Measurements from ENCODE around the gene DDX51. TPM values are rescaled to one million over a fixed set of nuclear protein-coding genes. Genes with fewer than 3 reads are reported as not detected.
"Not testable (repeated sequence)": the region's sequence is repeated elsewhere in the genome, so short reads cannot be mapped to it uniquely, and the experiment has no call there.

DDX51 gene
- total RNA-seq, 3 donors from 2014 or later (not counting 1 experiment from before 2014, with no cell fraction given) = 39.5 to 55.9 (median 54.2) TPM

DNA sequence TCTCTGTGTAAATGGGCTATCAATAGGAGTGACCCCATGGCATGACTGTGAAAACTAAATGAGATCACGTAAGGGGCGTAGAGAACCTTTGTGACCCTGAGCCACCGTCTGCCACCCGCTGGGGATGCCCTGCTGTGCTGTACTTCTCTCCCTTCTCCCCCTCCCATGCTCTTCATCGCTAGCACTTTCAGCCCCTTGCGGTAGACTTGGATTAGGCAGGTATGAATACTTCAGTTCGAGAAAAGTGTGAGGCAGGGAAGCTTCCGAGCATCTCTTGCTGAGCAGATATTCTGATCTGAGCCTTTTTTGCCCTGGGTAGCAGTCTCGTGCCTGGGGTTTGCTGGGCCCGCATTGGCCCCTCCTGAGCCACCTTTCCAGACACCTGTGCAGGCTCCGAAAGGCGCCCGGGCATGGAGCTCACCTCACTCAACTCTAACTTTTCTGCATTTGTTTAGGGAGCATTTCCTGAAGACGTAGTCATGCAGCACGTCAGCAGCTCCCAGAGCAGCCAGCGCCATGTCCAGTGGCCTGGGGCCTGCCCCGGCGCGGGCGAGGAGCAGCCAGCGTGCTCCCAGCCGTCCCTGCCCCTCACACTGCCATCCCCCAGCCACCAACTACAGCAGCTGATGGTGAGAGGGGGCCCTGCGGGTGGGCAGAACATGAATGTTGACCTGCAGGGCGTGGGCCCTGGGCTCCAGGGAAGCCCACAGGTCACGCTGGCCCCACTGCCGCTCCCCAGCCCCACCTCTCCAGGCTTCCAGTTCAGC, 40.4 kb downstream of the DDX51 start:
- H3K4me1 Mint-ChIP-seq = no peaks in the 10 kb centered on the region

DNA sequence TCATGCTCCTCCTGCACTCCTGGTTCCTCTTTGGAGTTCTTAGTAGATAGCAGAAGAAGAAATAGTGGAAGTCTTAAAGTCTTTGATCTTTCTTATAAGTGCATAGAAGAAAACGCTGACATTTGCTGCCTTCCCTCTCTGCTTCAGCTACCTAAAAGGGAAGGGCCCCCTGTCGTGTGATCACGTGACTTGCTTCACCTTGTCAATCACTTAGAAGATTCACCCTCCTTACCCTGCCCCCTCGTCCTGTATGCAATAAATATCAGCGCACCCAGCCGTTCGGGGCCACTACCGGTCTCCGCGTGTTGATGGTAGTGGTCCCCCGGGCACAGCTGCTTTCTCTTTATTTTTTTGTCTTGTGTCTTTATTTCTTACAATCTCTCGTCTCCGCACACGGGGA, 41.0 kb downstream of the DDX51 start:
- H3K4me1 ChIP-seq (ENCODE audit: control insufficient read depth, insufficient read depth, low read length); H3K27me3 Mint-ChIP-seq (ENCODE audit: low read depth in 2 of 2); ATAC-seq; H3K9me3 Mint-ChIP-seq; H3K4me3 Mint-ChIP-seq; DNase-seq; H3K4me3 ChIP-seq (ENCODE audit: low read length); H3K4me1 Mint-ChIP-seq; H3K36me3 Mint-ChIP-seq; H3K9me3 ChIP-seq (ENCODE audit: control insufficient read depth, insufficient read depth, low read length); H3K36me3 ChIP-seq (ENCODE audit: control insufficient read depth, insufficient read depth, low read length); H3K27ac ChIP-seq (ENCODE audit: low read length); H3K27ac Mint-ChIP-seq; intact Hi-C loops (cut with micrococcal nuclease); H3K27me3 ChIP-seq (ENCODE audit: control insufficient read depth, insufficient read depth, low read length): not testable (repeated sequence)
- 90% methylated on average over 14 of the region's 14 CpGs for WGBS (ENCODE audit: insufficient coverage)

More for the DNA sequence above, 40.4 kb downstream of the DDX51 start:
- ATAC-seq (no peak), DNase-seq (no peak)
- Histone ChIP-seq H3K4me3 (ENCODE audit: low read length) (no peak overlapping the region), H3K4me1 (ENCODE audit: control insufficient read depth, insufficient read depth, low read length) (no peaks in the 10 kb centered on the region), H3K9me3 (ENCODE audit: control insufficient read depth, insufficient read depth, low read length) (no peaks in the 10 kb centered on the region), H3K27ac (ENCODE audit: low read length) (no peak overlapping the region), H3K27me3 (ENCODE audit: control insufficient read depth, insufficient read depth, low read length) (no peaks in the 10 kb centered on the region), H3K36me3 (ENCODE audit: control insufficient read depth, insufficient read depth, low read length) (peaks cover 9% of the 10 kb centered on the region)
- TF ChIP-seq, protein P1, sequence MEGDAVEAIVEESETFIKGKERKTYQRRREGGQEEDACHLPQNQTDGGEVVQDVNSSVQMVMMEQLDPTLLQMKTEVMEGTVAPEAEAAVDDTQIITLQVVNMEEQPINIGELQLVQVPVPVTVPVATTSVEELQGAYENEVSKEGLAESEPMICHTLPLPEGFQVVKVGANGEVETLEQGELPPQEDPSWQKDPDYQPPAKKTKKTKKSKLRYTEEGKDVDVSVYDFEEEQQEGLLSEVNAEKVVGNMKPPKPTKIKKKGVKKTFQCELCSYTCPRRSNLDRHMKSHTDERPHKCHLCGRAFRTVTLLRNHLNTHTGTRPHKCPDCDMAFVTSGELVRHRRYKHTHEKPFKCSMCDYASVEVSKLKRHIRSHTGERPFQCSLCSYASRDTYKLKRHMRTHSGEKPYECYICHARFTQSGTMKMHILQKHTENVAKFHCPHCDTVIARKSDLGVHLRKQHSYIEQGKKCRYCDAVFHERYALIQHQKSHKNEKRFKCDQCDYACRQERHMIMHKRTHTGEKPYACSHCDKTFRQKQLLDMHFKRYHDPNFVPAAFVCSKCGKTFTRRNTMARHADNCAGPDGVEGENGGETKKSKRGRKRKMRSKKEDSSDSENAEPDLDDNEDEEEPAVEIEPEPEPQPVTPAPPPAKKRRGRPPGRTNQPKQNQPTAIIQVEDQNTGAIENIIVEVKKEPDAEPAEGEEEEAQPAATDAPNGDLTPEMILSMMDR (IDR thresholded peaks at IDR 0.05) = no peak
- Mint-ChIP-seq H3K27me3 (ENCODE audit: low read depth in 2 of 2) (no peaks in the 10 kb centered on the region), H3K36me3 (no peaks in the 10 kb centered on the region), H3K4me3 (no peak overlapping the region), H3K9me3 (no peaks in the 10 kb centered on the region), H3K27ac (no peak overlapping the region)
- 96% methylated on average over 26 of the region's 26 CpGs for whole genome bisulfite sequencing (ENCODE audit: insufficient coverage)
- intact Hi-C loops (cut with micrococcal nuclease) = no loop called here

DNA sequence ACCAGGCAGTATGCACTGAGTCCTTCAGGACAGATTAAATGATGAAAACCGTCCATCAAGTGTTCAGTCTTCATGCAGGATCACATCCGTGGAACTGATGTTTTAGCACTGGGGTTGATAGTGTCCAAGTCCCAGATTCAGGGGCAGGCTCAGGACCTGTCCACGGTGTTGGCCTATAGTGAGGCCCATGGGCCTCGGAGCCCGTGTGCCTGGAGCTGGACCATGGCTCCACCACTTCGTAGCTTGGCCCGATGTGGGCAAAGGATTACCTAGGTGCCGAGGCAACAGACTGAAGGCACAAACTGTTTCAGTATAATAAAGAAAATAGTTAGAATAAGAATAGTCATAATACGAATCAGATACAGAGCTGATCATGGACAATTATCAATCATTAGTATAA, 41.8 kb downstream of the DDX51 start:
- no peaks in the 10 kb centered on the region for H3K9me3 Mint-ChIP-seq
- Histone ChIP-seq H3K4me1 (ENCODE audit: control insufficient read depth, insufficient read depth, low read length) (no peaks in the 10 kb centered on the region), H3K4me3 (ENCODE audit: low read length) (no peak overlapping the region), H3K27ac (ENCODE audit: low read length) (no peak overlapping the region), H3K36me3 (ENCODE audit: control insufficient read depth, insufficient read depth, low read length) (peaks cover 5% of the 10 kb centered on the region), H3K9me3 (ENCODE audit: control insufficient read depth, insufficient read depth, low read length) (no peaks in the 10 kb centered on the region), H3K27me3 (ENCODE audit: control insufficient read depth, insufficient read depth, low read length) (no peaks in the 10 kb centered on the region)
- H3K36me3 Mint-ChIP-seq = no peaks in the 10 kb centered on the region
- TF ChIP-seq, protein P1 (IDR thresholded peaks at IDR 0.05) = no peak
- intact Hi-C loops (cut with micrococcal nuclease) = no loop called here
- H3K27me3 Mint-ChIP-seq (ENCODE audit: low read depth in 2 of 2) = no peaks in the 10 kb centered on the region
- H3K4me1 Mint-ChIP-seq = peaks cover 0 to 4% of the 10 kb centered on the region in 2 donors
- ATAC-seq (no peak), DNase-seq (no peak)
- no peak overlapping the region for H3K27ac Mint-ChIP-seq
- H3K4me3 Mint-ChIP-seq = no peak overlapping the region
- 97% methylated on average over 8 of the region's 9 CpGs for WGBS (ENCODE audit: insufficient coverage)

DNA sequence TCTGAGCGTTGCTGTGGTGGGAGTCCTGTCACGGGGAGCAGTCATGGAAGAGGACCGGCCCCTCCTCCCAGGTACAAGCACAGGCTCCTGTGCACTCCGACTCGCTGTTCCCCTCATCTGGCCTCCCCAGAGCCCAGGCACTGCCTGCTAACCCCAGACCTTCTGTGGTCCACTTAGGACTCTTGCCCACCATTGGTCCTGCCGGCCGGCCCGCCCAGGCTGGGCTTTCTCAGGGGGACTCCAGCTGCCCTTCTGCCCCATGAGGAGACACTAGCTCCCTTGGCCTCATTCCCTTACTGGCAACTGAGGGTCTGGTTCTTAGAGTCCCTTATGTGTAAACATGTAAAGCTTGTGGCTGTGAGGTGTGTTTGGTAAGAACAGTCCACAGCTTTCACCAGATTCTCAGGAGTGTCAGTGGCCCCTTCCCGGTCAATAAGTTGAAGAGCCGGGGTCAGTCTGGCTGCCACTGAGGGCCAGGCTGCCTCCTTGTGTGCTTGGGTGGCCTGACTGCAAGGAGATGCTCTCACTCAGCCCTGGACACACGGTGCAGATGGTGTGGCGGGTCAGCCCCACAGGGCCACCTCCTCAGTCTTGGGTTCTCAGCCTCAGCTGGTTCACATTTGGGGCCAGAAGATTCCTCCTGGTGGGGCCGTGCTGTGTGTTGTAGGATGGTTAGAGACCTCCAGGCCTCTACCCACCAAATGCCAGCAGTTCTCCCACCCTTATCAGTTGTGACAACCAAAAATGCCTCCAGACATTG, 43.6 kb downstream of the DDX51 start:
- 97% methylated on average over 12 of the region's 13 CpGs for WGBS (ENCODE audit: insufficient coverage)
- intact Hi-C loops (cut with micrococcal nuclease) = no loop called here
- H3K27ac Mint-ChIP-seq = no peak overlapping the region
- Histone ChIP-seq H3K4me3 (ENCODE audit: low read length) (no peak overlapping the region), H3K9me3 (ENCODE audit: control insufficient read depth, insufficient read depth, low read length) (no peaks in the 10 kb centered on the region), H3K4me1 (ENCODE audit: control insufficient read depth, insufficient read depth, low read length) (no peaks in the 10 kb centered on the region), H3K27ac (ENCODE audit: low read length) (no peak overlapping the region), H3K27me3 (ENCODE audit: control insufficient read depth, insufficient read depth, low read length) (no peaks in the 10 kb centered on the region), H3K36me3 (ENCODE audit: control insufficient read depth, insufficient read depth, low read length) (peaks cover 2% of the 10 kb centered on the region)
- H3K4me1 Mint-ChIP-seq = peaks cover 6 to 9% of the 10 kb centered on the region in 2 donors
- no peak for ATAC-seq
- no peaks in the 10 kb centered on the region for H3K36me3 Mint-ChIP-seq
- no peaks in the 10 kb centered on the region for H3K27me3 Mint-ChIP-seq (ENCODE audit: low read depth in 2 of 2)
- H3K4me3 Mint-ChIP-seq = no peak overlapping the region
- TF ChIP-seq, protein P1 (IDR thresholded peaks at IDR 0.05) = no peak
- no peaks in the 10 kb centered on the region for H3K9me3 Mint-ChIP-seq
- no peak for DNase-seq
